Measurements from ENCODE around the gene GJB2.

Gene GJB2

GRCh38 chr13:20192836-20193161 is at the start of gene GJB2:
TSS of gene GJB2 (minus strand) at chr13:20192938. CDS start at chr13:20189581, 3,357 bp downstream.
- peaks cover 20% of the 10 kb centered on the region for H3K4me1 Mint-ChIP-seq (ENCODE audit: low read depth)
- no peak for DNase-seq (ENCODE audit: low spot score)

GRCh38 chr13:20241593-20241992 is 48.9 kb upstream of the GJB2 start:
- Mint-ChIP-seq H3K27me3 (ENCODE audit: low read depth) (peaks cover 25% of the 10 kb centered on the region), H3K9me3 (no peaks in the 10 kb centered on the region), H3K27ac (no peak overlapping the region)

More at GRCh38 chr13:20192836-20193161, at the start of gene GJB2:
- H3K36me3 Mint-ChIP-seq (ENCODE audit: low read depth), result no peaks in the 10 kb centered on the region
- peak within 1 kb of the TSS; percentile 73 for H3K4me3 Mint-ChIP-seq
- H3K9me3 Mint-ChIP-seq, result no peaks in the 10 kb centered on the region
- H3K27me3 Mint-ChIP-seq (ENCODE audit: low read depth), result peaks cover 69% of the 10 kb centered on the region
- no peak within 1 kb of the TSS for H3K27ac Mint-ChIP-seq

GRCh38 chr13:20239748-20240147 is 47.0 kb upstream of the GJB2 start:
- Mint-ChIP-seq H3K4me3 (no peak overlapping the region), H3K27me3 (ENCODE audit: low read depth) (peaks cover 27% of the 10 kb centered on the region), H3K9me3 (no peaks in the 10 kb centered on the region), H3K36me3 (ENCODE audit: low read depth) (no peaks in the 10 kb centered on the region), H3K4me1 (ENCODE audit: low read depth) (no peaks in the 10 kb centered on the region), H3K27ac (no peak overlapping the region)
- no peak for DNase-seq (ENCODE audit: low spot score)

More at GRCh38 chr13:20241593-20241992, 48.9 kb upstream of the GJB2 start:
- DNase-seq (ENCODE audit: low spot score), result no peak
- Mint-ChIP-seq H3K4me1 (ENCODE audit: low read depth) (no peaks in the 10 kb centered on the region), H3K4me3 (no peak overlapping the region), H3K36me3 (ENCODE audit: low read depth) (no peaks in the 10 kb centered on the region)

- peaks cover 54% of the 10 kb centered on the region for H3K27me3 Mint-ChIP-seq (ENCODE audit: low read depth)
- DNase-seq (ENCODE audit: low spot score), result no peak
- no peak overlapping the region for H3K27ac Mint-ChIP-seq
- no peak overlapping the region for H3K4me3 Mint-ChIP-seq
- H3K36me3 Mint-ChIP-seq (ENCODE audit: low read depth), result no peaks in the 10 kb centered on the region
- H3K4me1 Mint-ChIP-seq (ENCODE audit: low read depth), result peaks cover 7% of the 10 kb centered on the region
- H3K9me3 Mint-ChIP-seq, result no peaks in the 10 kb centered on the region
Observed at GRCh38 chr13:20232556-20233277, 40.0 kb upstream of the GJB2 start.

- peak within 1 kb of the TSS; percentile 41 for H3K27ac Mint-ChIP-seq
- H3K4me1 Mint-ChIP-seq (ENCODE audit: low read depth), result peaks cover 7% of the 10 kb centered on the region
- no peaks in the 10 kb centered on the region for H3K9me3 Mint-ChIP-seq
- DNase-seq (ENCODE audit: low spot score), result no peak
- H3K27me3 Mint-ChIP-seq (ENCODE audit: low read depth), result peaks cover 54% of the 10 kb centered on the region
- H3K36me3 Mint-ChIP-seq (ENCODE audit: low read depth), result no peaks in the 10 kb centered on the region
- peak within 1 kb of the TSS; percentile 82 for H3K4me3 Mint-ChIP-seq
Observed at GRCh38 chr13:20231839-20232555, 39.3 kb upstream of the GJB2 start, which contains the start of gene GJB6. TSS of gene GJB6 (minus strand) at chr13:20232319. CDS start at chr13:20223480, 8,839 bp downstream.

GRCh38 chr13:20230913-20231838 is 38.4 kb upstream of the GJB2 start:
- Mint-ChIP-seq H3K4me1 (ENCODE audit: low read depth) (peaks cover 7% of the 10 kb centered on the region), H3K9me3 (no peaks in the 10 kb centered on the region), H3K27ac (peak overlapping the region; percentile 41), H3K27me3 (ENCODE audit: low read depth) (peaks cover 51% of the 10 kb centered on the region), H3K4me3 (peak overlapping the region; percentile 82), H3K36me3 (ENCODE audit: low read depth) (no peaks in the 10 kb centered on the region)
- no peak for DNase-seq (ENCODE audit: low spot score)

- DNase-seq (ENCODE audit: low spot score), result no peak
- Mint-ChIP-seq H3K27me3 (ENCODE audit: low read depth) (peaks cover 33% of the 10 kb centered on the region), H3K27ac (no peak overlapping the region), H3K36me3 (ENCODE audit: low read depth) (no peaks in the 10 kb centered on the region), H3K4me3 (no peak overlapping the region), H3K9me3 (no peaks in the 10 kb centered on the region), H3K4me1 (ENCODE audit: low read depth) (peaks cover 7% of the 10 kb centered on the region)
Observed at GRCh38 chr13:20227730-20228129, 35.0 kb upstream of the GJB2 start.

- Mint-ChIP-seq H3K9me3 (no peaks in the 10 kb centered on the region), H3K4me3 (no peak overlapping the region), H3K27me3 (ENCODE audit: low read depth) (peaks cover 31% of the 10 kb centered on the region), H3K4me1 (ENCODE audit: low read depth) (peaks cover 7% of the 10 kb centered on the region), H3K27ac (no peak overlapping the region), H3K36me3 (ENCODE audit: low read depth) (no peaks in the 10 kb centered on the region)
- DNase-seq (ENCODE audit: low spot score), result no peak
Observed at GRCh38 chr13:20227288-20227687, 34.5 kb upstream of the GJB2 start.

- no peak overlapping the region for H3K4me3 Mint-ChIP-seq
- no peak for DNase-seq (ENCODE audit: low spot score)
- no peaks in the 10 kb centered on the region for H3K9me3 Mint-ChIP-seq
- peaks cover 9% of the 10 kb centered on the region for H3K27me3 Mint-ChIP-seq (ENCODE audit: low read depth)
- no peaks in the 10 kb centered on the region for H3K36me3 Mint-ChIP-seq (ENCODE audit: low read depth)
- H3K27ac Mint-ChIP-seq, result no peak overlapping the region
- H3K4me1 Mint-ChIP-seq (ENCODE audit: low read depth), result peaks cover 15% of the 10 kb centered on the region
Observed at GRCh38 chr13:20222553-20222952, 29.8 kb upstream of the GJB2 start.

- no peak overlapping the region for H3K27ac Mint-ChIP-seq
- H3K4me3 Mint-ChIP-seq, result no peak overlapping the region
- peaks cover 11% of the 10 kb centered on the region for H3K27me3 Mint-ChIP-seq (ENCODE audit: low read depth)
- H3K36me3 Mint-ChIP-seq (ENCODE audit: low read depth), result no peaks in the 10 kb centered on the region
- peaks cover 15% of the 10 kb centered on the region for H3K4me1 Mint-ChIP-seq (ENCODE audit: low read depth)
- no peaks in the 10 kb centered on the region for H3K9me3 Mint-ChIP-seq
- DNase-seq (ENCODE audit: low spot score), result no peak
Observed at GRCh38 chr13:20221772-20222171, 29.0 kb upstream of the GJB2 start.

GRCh38 chr13:20219577-20219976 is 26.8 kb upstream of the GJB2 start:
- Mint-ChIP-seq H3K27me3 (ENCODE audit: low read depth) (peaks cover 12% of the 10 kb centered on the region), H3K36me3 (ENCODE audit: low read depth) (no peaks in the 10 kb centered on the region), H3K4me3 (peak overlapping the region; percentile 55), H3K27ac (peak overlapping the region; percentile 83), H3K4me1 (ENCODE audit: low read depth) (peaks cover 15% of the 10 kb centered on the region), H3K9me3 (no peaks in the 10 kb centered on the region)
- no peak for DNase-seq (ENCODE audit: low spot score)

GRCh38 chr13:20217168-20217567 is 24.4 kb upstream of the GJB2 start:
- no peaks in the 10 kb centered on the region for H3K36me3 Mint-ChIP-seq (ENCODE audit: low read depth)
- no peak overlapping the region for H3K4me3 Mint-ChIP-seq
- H3K4me1 Mint-ChIP-seq (ENCODE audit: low read depth), result peaks cover 15% of the 10 kb centered on the region
- peaks cover 4% of the 10 kb centered on the region for H3K9me3 Mint-ChIP-seq
- peaks cover 29% of the 10 kb centered on the region for H3K27me3 Mint-ChIP-seq (ENCODE audit: low read depth)
- DNase-seq (ENCODE audit: low spot score), result no peak
- no peak overlapping the region for H3K27ac Mint-ChIP-seq

- Mint-ChIP-seq H3K36me3 (ENCODE audit: low read depth) (no peaks in the 10 kb centered on the region), H3K27ac (no peak overlapping the region), H3K4me1 (ENCODE audit: low read depth) (peaks cover 2% of the 10 kb centered on the region), H3K9me3 (peaks cover 4% of the 10 kb centered on the region), H3K4me3 (no peak overlapping the region), H3K27me3 (ENCODE audit: low read depth) (peaks cover 41% of the 10 kb centered on the region)
- DNase-seq (ENCODE audit: low spot score), result no peak
Observed at GRCh38 chr13:20209948-20210347, 17.2 kb upstream of the GJB2 start.
